GM21390 (cell line): ENCODE data around the gene SMIM24.
A peak's percentile ranks its signal among the peaks of the same experiment; 100 is the strongest.
"Not testable (repeated sequence)": the region's sequence is repeated elsewhere in the genome, so short reads cannot be mapped to it uniquely, and the experiment has no call there.

Experiments
- ATAC-seq: cut with Tn5 transposase; IDR thresholded peaks from one replicate; pipeline ENCODE4 v1.9.1; 2021; ENCODE audit not compliant: unreplicated experiment

SMIM24 gene

GRCh38 chr19:3515891-3516422 lies 35.6 kb upstream of the SMIM24 start:
- no peak for ATAC-seq

- no peak for ATAC-seq
These were observed 34.6 kb upstream of the SMIM24 start for GRCh38 chr19:3514930-3515329.

GRCh38 chr19:3513229-3514140 lies 33.2 kb upstream of the SMIM24 start:
- no peak for ATAC-seq

- no peak for ATAC-seq
These were observed 32.4 kb upstream of the SMIM24 start for GRCh38 chr19:3512562-3513228.

- ATAC-seq: no peak
These were observed 31.4 kb upstream of the SMIM24 start for GRCh38 chr19:3511506-3512251.

- no peak for ATAC-seq
These were observed 30.4 kb upstream of the SMIM24 start for GRCh38 chr19:3510727-3511126.

- ATAC-seq: no peak
These were observed 29.3 kb upstream of the SMIM24 start for GRCh38 chr19:3509566-3509989.

GRCh38 chr19:3508771-3509535 lies 28.6 kb upstream of the SMIM24 start:
- ATAC-seq: no peak

- not testable (repeated sequence) for ATAC-seq
These were observed 27.9 kb upstream of the SMIM24 start for GRCh38 chr19:3508121-3508661.

- no peak for ATAC-seq
These were observed 27.2 kb upstream of the SMIM24 start for GRCh38 chr19:3507371-3508120.

- peak; percentile 9 for ATAC-seq
These were observed 26.3 kb upstream of the SMIM24 start for GRCh38 chr19:3506384-3507340.

GRCh38 chr19:3505598-3506383 lies 25.5 kb upstream of the SMIM24 start, which contains the start of gene FZR1:
Gene FZR1, plus strand, starts transcription at chr19:3506311. Its CDS starts 16,679 bp downstream, at chr19:3522990.
- peak; percentile 79 for ATAC-seq

GRCh38 chr19:3504735-3505134 lies 24.4 kb upstream of the SMIM24 start:
- no peak for ATAC-seq

GRCh38 chr19:3503036-3503572 lies 22.8 kb upstream of the SMIM24 start:
- ATAC-seq: no peak

- no peak for ATAC-seq
These were observed 21.5 kb upstream of the SMIM24 start for GRCh38 chr19:3501780-3502179.

GRCh38 chr19:3500429-3501101 lies 20.2 kb upstream of the SMIM24 start, which contains the start of gene DOHH:
Gene DOHH, minus strand, starts transcription at chr19:3500674. Its CDS starts 3,860 bp downstream, at chr19:3496814.
- peak; percentile 68 for ATAC-seq
